ENCODE results near the gene BTBD17. TPM values are rescaled to one million over a fixed set of nuclear protein-coding genes. Genes with fewer than 3 reads are reported as not detected.

BTBD17 gene
- polyA plus RNA-seq, 1 of the 3 experiments (the other 2 are of a cell fraction): not detected

DNA sequence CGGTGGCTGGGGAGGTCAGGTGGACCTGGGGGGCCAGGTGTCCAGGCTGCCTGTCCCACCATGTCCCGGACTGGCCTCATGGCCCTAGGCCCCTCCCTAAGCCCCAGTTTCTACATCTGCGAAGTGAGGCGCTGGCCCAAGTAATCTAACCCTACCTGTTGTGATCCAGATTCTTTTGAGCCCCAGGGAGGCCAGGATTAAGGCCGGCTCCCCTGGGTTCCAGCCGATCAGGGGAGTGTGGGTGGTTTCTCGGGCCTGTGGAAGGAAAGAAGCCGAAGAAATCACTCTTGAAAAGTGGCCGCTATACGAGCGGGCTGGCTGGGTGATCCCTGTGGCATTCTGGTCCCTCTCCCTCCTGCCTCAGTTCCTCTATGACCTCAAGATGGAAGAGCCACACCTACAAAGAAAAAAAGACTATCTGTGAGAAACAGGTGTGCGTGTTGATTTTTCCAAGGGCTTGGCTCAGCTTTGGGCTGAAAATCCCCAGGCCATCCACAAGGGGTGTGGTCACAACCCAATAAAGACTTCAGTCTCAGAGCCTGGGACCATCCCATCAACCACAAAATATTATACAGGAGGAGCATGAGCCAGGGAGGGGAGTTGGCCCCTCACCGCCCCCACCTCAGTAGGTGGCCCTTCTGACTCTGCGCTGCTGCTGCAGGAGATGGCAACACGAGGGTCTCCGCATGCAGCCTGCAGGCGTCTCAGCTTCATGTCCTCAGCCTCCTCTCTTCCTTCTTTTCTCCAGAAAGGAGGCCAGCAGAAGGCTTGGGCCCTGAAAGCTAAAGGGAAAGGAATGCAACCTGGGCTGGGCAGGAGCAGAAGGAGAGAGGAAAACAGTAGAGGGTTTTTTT, 25.9 kb upstream of the BTBD17 start:
- DNase-seq: no peak
- H3K27me3 ChIP-seq (ENCODE audit: insufficient read depth): no peaks in the 10 kb centered on the region
- no peaks in the 10 kb centered on the region for H3F3A ChIP-seq (replicated peaks; ENCODE audit: insufficient read depth)
- no peak overlapping the region for H3K9ac ChIP-seq
- H3K36me3 ChIP-seq (replicated peaks in 1 of 2; ENCODE audit: control insufficient read depth in 1 of 2, insufficient read depth in 2 of 2, low read length in 1 of 2): no peaks in the 10 kb centered on the region
- H3K79me2 ChIP-seq (ENCODE audit: insufficient read depth): no peaks in the 10 kb centered on the region
- POLR2A ChIA-PET: no interaction called here
- no peak overlapping the region for H3K27ac ChIP-seq (ENCODE audit: low read depth in 2 of 2, low read length in 1 of 2)
- no peak overlapping the region for H3K4me3 ChIP-seq (ENCODE audit: low read depth in 2 of 2, low read length in 1 of 2)
- no peak overlapping the region for H3K4me2 ChIP-seq
- TF ChIP-seq SIN3A (IDR thresholded peaks at IDR 0.05; ENCODE audit: borderline replicate concordance, low read depth, low read length) (no peak), SMC3 (IDR thresholded peaks at IDR 0.05; ENCODE audit: low read depth, low read length) (no peak), RAD21 (IDR thresholded peaks at IDR 0.05; ENCODE audit: low read length) (no peak), RXRA (IDR thresholded peaks at IDR 0.05; ENCODE audit: borderline replicate concordance, low read depth) (no peak), NFIC (IDR thresholded peaks at IDR 0.05; ENCODE audit: borderline replicate concordance) (no peak), POLR2AphosphoS5 (IDR thresholded peaks at IDR 0.05; ENCODE audit: low read depth, low read length) (no peak), TCF12 (IDR thresholded peaks at IDR 0.05) (no peak), FOSL2 (IDR thresholded peaks at IDR 0.05; ENCODE audit: borderline replicate concordance, low read depth) (no peak), FOXM1 (IDR thresholded peaks at IDR 0.05; ENCODE audit: low read depth) (no peak), ELF1 (IDR thresholded peaks at IDR 0.05) (no peak), NRF1 (IDR thresholded peaks at IDR 0.05; ENCODE audit: low read depth, low read length) (no peak), GABPA (IDR thresholded peaks at IDR 0.05; ENCODE audit: low read depth) (no peak)
- TF ChIP-seq, protein P1, sequence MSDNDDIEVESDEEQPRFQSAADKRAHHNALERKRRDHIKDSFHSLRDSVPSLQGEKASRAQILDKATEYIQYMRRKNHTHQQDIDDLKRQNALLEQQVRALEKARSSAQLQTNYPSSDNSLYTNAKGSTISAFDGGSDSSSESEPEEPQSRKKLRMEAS (IDR thresholded peaks at IDR 0.05; ENCODE audit: low read depth): no peak
- TF ChIP-seq, protein P2, sequence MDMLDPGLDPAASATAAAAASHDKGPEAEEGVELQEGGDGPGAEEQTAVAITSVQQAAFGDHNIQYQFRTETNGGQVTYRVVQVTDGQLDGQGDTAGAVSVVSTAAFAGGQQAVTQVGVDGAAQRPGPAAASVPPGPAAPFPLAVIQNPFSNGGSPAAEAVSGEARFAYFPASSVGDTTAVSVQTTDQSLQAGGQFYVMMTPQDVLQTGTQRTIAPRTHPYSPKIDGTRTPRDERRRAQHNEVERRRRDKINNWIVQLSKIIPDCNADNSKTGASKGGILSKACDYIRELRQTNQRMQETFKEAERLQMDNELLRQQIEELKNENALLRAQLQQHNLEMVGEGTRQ (IDR thresholded peaks at IDR 0.05; ENCODE audit: borderline replicate concordance, low read depth, low read length): no peak
- TF ChIP-seq, protein P3, sequence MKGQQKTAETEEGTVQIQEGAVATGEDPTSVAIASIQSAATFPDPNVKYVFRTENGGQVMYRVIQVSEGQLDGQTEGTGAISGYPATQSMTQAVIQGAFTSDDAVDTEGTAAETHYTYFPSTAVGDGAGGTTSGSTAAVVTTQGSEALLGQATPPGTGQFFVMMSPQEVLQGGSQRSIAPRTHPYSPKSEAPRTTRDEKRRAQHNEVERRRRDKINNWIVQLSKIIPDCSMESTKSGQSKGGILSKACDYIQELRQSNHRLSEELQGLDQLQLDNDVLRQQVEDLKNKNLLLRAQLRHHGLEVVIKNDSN (IDR thresholded peaks at IDR 0.05; ENCODE audit: borderline replicate concordance, low read depth): no peak
- TF ChIP-seq, protein P4, sequence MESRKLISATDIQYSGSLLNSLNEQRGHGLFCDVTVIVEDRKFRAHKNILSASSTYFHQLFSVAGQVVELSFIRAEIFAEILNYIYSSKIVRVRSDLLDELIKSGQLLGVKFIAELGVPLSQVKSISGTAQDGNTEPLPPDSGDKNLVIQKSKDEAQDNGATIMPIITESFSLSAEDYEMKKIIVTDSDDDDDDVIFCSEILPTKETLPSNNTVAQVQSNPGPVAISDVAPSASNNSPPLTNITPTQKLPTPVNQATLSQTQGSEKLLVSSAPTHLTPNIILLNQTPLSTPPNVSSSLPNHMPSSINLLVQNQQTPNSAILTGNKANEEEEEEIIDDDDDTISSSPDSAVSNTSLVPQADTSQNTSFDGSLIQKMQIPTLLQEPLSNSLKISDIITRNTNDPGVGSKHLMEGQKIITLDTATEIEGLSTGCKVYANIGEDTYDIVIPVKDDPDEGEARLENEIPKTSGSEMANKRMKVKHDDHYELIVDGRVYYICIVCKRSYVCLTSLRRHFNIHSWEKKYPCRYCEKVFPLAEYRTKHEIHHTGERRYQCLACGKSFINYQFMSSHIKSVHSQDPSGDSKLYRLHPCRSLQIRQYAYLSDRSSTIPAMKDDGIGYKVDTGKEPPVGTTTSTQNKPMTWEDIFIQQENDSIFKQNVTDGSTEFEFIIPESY (IDR thresholded peaks at IDR 0.05; ENCODE audit: borderline replicate concordance, low read depth): no peak
- WGBS (ENCODE audit: low lambda C conversion rate): 60% methylated on average over 17 of the region's 17 CpGs
- CTCF ChIA-PET: interaction anchor here (1.1 to 2.8 kb wide), 5 partner anchors 8 to 70 kb away, joined by 3 to 25 read pairs (median 5); partner anchors contain the start of genes BTBD17 and GPR142
- H3K9me2 ChIP-seq: no peaks in the 10 kb centered on the region
- H4K20me1 ChIP-seq (ENCODE audit: insufficient read depth): no peaks in the 10 kb centered on the region
- H2AFZ ChIP-seq (ENCODE audit: low read depth): no peak overlapping the region
- no peaks in the 10 kb centered on the region for H3K9me3 ChIP-seq
- no peaks in the 10 kb centered on the region for H3K4me1 ChIP-seq (ENCODE audit: control insufficient read depth in 1 of 2, insufficient read depth in 2 of 2, low read depth in 1 of 2, low read length in 1 of 2)
